GM23338 (cell line): ENCODE results near the gene LETMD1. TPM values are rescaled to one million over a fixed set of nuclear protein-coding genes. Genes with fewer than 3 reads are reported as not detected.
A peak's percentile ranks its signal among the peaks of the same experiment; 100 is the strongest.

Experiments
- ATAC-seq: fragments of 200-7000 bp; cut with Tn5 transposase; 3 replicates; pipeline ENCODE4 v1.9.1; 2020
- DNase-seq: peaks from one replicate; pipeline ENCODE4 v3.0.0-alpha.2; 2015; ENCODE audit warnings: low spot score
- H2AFZ ChIP-seq: fragments of 200-600 bp; sonication (generic); 2 replicates; pipeline ENCODE4 v1.8.0; 2016; ENCODE audit warnings: antibody characterized with exemption, mild to moderate bottlenecking, moderate library complexity
- H3F3A ChIP-seq: fragments of 200-600 bp; sonication (generic); replicated peaks from 2 replicates; pipeline ENCODE4 v1.8.0; 2017; ENCODE audit warnings: antibody characterized with exemption, mixed run types, low read depth
- H3K27ac ChIP-seq: fragments of 200-600 bp; sonication (generic); 2 replicates; pipeline ENCODE4 v1.6.1; 2016; ENCODE audit warnings: low read depth
- H3K27me3 ChIP-seq: fragments of 200-600 bp; sonication (generic); 2 replicates; pipeline ENCODE4 v1.8.0; 2016; ENCODE audit warnings: mild to moderate bottlenecking, mixed run types, moderate library complexity; ENCODE audit not compliant: insufficient read depth
- H3K36me3 ChIP-seq: fragments of 200-600 bp; sonication (generic); 2 replicates; pipeline ENCODE4 v1.8.0; 2016; ENCODE audit warnings: mild to moderate bottlenecking; ENCODE audit not compliant: insufficient read depth
- H3K4me1 ChIP-seq: fragments of 200-600 bp; sonication (generic); 2 replicates; pipeline ENCODE4 v1.8.0; 2016; ENCODE audit warnings: mild to moderate bottlenecking, moderate library complexity; ENCODE audit not compliant: insufficient read depth
- H3K4me2 ChIP-seq: fragments of 200-600 bp; sonication (generic); 2 replicates; pipeline ENCODE4 v1.7.1; 2017; ENCODE audit warnings: mixed run types
- H3K4me3 ChIP-seq: fragments of 200-600 bp; sonication (generic); 2 replicates; pipeline ENCODE4 v1.6.1; 2016; ENCODE audit warnings: mixed run types
- H3K79me2 ChIP-seq: fragments of 200-600 bp; sonication (generic); replicated peaks from 2 replicates; pipeline ENCODE4 v1.8.0; 2017; ENCODE audit warnings: mild to moderate bottlenecking; ENCODE audit not compliant: insufficient read depth
- H3K9me2 ChIP-seq: fragments of 200-600 bp; sonication (generic); 2 replicates; pipeline ENCODE4 v1.8.0; 2017; ENCODE audit not compliant: insufficient read depth
- H4K20me1 ChIP-seq: fragments of 200-600 bp; sonication (generic); replicated peaks from 2 replicates; pipeline ENCODE4 v1.8.0; 2017; ENCODE audit warnings: mild to moderate bottlenecking; ENCODE audit not compliant: insufficient read depth
- H3K27ac Mint-ChIP-seq: 2 replicates; pipeline ENCODE4 v1.8.0; 2020; ENCODE audit warnings: inconsistent platforms, mild to moderate bottlenecking, moderate library complexity, mixed read lengths
- H3K27me3 Mint-ChIP-seq: 3 replicates; pipeline ENCODE4 v1.8.0; 2022; ENCODE audit warnings: low read depth, mild to moderate bottlenecking, moderate library complexity, mixed read lengths, inconsistent platforms; ENCODE audit not compliant: insufficient read depth, poor library complexity
- H3K36me3 Mint-ChIP-seq: 3 replicates; pipeline ENCODE4 v1.8.0; 2021; ENCODE audit warnings: low read depth, mild to moderate bottlenecking, inconsistent platforms, moderate library complexity, mixed read lengths
- H3K4me1 Mint-ChIP-seq: 3 replicates; pipeline ENCODE4 v1.8.0; 2020; ENCODE audit warnings: mild to moderate bottlenecking, inconsistent platforms, mixed read lengths
- H3K4me3 Mint-ChIP-seq: 3 replicates; pipeline ENCODE4 v1.8.0; 2021; ENCODE audit warnings: moderate library complexity, mild to moderate bottlenecking, inconsistent platforms, mixed read lengths
- H3K9me3 Mint-ChIP-seq: 3 replicates; pipeline ENCODE4 v1.8.0; 2020; ENCODE audit warnings: moderate library complexity, mild to moderate bottlenecking, inconsistent platforms, mixed read lengths
- CREB1 ChIP-seq: fragments of 250-450 bp; sonication (Bioruptor Pico); IDR thresholded peaks from 2 replicates; pipeline ENCODE4 v1.5.0; 2020; ENCODE audit warnings: low read depth, mild to moderate bottlenecking, moderate library complexity
- JUNB ChIP-seq: IDR thresholded peaks from one replicate; pipeline ENCODE4 v1.6.1; 2016; ENCODE audit warnings: antibody characterized with exemption; ENCODE audit not compliant: unreplicated experiment
- POLR2AphosphoS5 ChIP-seq: IDR thresholded peaks from 2 replicates; pipeline ENCODE4 v1.6.1; 2016; ENCODE audit warnings: antibody characterized with exemption, low read depth
- STAT1 ChIP-seq: IDR thresholded peaks from one replicate; pipeline ENCODE4 v1.6.1; 2016; ENCODE audit warnings: antibody characterized with exemption; ENCODE audit not compliant: unreplicated experiment
- ZNF114 ChIP-seq: fragments of 250-450 bp; sonication (Bioruptor Pico); IDR thresholded peaks from 2 replicates; pipeline ENCODE4 v1.5.0; 2020; ENCODE audit warnings: mild to moderate bottlenecking, moderate library complexity
- polyA plus RNA-seq: library from polyadenylated mRNA; unstranded; fragments of >200 nt; fragmentation: Nextera tagmentation; extraction: Ambion mirVana; gene quantifications from 2 replicates; pipeline ENCODE4 v1.2.1, GENCODE V29; 2016
- total RNA-seq: library from RNA; depleted of rRNA; stranded (reverse); fragments of >200 nt; shearing (Covaris generic); gene quantifications from 2 replicates; pipeline ENCODE4 v1.2.3, GENCODE V29; 2014
- TF ChIP-seq, protein P1 (sequence below): IDR thresholded peaks from 2 replicates; pipeline ENCODE4 v1.6.1; 2016; ENCODE audit warnings: antibody characterized with exemption
- TF ChIP-seq, protein P2 (sequence below): IDR thresholded peaks from one replicate; pipeline ENCODE4 v1.6.1; 2018; ENCODE audit warnings: antibody characterized with exemption; ENCODE audit not compliant: unreplicated experiment
- TF ChIP-seq, protein P3 (sequence below), 2 experiments: fragments of 200-600 bp in 1 of 2; sonication (generic) in 1 of 2; conservative IDR thresholded peaks; 2 replicates each; pipeline versions ENCODE4 v1.5.1 to v1.6.1; 2016 to 2017; ENCODE audit warnings: antibody characterized with exemption in 2 of 2, low read depth in 2 of 2, mild to moderate bottlenecking in 2 of 2, moderate library complexity in 1 of 2

LETMD1 gene
- total and polyA plus RNA-seq, 2 experiments from 2014 or later, result 15.7 to 29.9 TPM

DNA sequence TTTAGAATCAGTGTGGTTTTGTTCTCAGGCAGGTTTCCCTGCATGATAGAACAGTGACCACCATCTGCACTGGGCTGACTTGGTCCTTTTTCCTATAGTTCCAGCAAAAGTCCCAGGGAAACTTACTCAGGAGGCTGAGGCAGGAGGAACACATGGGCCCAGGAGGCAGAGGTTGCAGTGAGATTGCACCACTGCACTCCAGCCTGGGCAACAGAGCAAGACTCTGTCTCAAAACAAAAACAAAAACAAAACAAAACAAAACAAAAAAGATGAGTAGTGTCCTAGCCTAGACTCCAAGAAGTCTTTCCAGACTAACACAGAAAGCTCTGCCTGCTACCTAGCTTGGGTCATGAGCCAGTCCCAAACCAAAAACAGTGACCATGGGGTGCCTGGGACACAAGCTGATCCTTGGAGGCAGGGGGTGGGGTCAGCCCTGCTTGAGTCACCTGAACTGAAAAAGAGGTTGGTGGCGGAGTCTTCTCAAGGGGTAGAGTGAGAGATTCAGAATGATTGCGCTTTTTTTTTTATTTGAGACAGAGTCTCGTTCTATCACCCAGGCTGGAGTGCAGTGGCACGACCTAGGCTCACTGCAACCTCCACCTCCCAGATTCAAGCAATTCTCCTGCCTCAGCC is 14.6 kb upstream of the LETMD1 start:
- Mint-ChIP-seq H3K4me1 (peaks cover 4% of the 10 kb centered on the region), H3K27me3 (no peaks in the 10 kb centered on the region), H3K27ac (no peak overlapping the region), H3K4me3 (no peak overlapping the region), H3K9me3 (no peaks in the 10 kb centered on the region), H3K36me3 (no peaks in the 10 kb centered on the region)
- Histone ChIP-seq H3K4me2 (no peak overlapping the region), H3K79me2 (no peaks in the 10 kb centered on the region), H4K20me1 (no peaks in the 10 kb centered on the region), H3K27ac (no peak overlapping the region), H3F3A (no peaks in the 10 kb centered on the region), H3K27me3 (no peaks in the 10 kb centered on the region), H3K4me1 (peaks cover 9% of the 10 kb centered on the region; the same call in 1 of the 2 replicates), H3K36me3 (no peaks in the 10 kb centered on the region), H3K4me3 (no peak overlapping the region), H3K9me2 (no peaks in the 10 kb centered on the region), H2AFZ (peak overlapping the region; percentile 47)
- TF ChIP-seq, protein P1, sequence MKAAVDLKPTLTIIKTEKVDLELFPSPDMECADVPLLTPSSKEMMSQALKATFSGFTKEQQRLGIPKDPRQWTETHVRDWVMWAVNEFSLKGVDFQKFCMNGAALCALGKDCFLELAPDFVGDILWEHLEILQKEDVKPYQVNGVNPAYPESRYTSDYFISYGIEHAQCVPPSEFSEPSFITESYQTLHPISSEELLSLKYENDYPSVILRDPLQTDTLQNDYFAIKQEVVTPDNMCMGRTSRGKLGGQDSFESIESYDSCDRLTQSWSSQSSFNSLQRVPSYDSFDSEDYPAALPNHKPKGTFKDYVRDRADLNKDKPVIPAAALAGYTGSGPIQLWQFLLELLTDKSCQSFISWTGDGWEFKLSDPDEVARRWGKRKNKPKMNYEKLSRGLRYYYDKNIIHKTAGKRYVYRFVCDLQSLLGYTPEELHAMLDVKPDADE, result no peak
- TF ChIP-seq, protein P2, sequence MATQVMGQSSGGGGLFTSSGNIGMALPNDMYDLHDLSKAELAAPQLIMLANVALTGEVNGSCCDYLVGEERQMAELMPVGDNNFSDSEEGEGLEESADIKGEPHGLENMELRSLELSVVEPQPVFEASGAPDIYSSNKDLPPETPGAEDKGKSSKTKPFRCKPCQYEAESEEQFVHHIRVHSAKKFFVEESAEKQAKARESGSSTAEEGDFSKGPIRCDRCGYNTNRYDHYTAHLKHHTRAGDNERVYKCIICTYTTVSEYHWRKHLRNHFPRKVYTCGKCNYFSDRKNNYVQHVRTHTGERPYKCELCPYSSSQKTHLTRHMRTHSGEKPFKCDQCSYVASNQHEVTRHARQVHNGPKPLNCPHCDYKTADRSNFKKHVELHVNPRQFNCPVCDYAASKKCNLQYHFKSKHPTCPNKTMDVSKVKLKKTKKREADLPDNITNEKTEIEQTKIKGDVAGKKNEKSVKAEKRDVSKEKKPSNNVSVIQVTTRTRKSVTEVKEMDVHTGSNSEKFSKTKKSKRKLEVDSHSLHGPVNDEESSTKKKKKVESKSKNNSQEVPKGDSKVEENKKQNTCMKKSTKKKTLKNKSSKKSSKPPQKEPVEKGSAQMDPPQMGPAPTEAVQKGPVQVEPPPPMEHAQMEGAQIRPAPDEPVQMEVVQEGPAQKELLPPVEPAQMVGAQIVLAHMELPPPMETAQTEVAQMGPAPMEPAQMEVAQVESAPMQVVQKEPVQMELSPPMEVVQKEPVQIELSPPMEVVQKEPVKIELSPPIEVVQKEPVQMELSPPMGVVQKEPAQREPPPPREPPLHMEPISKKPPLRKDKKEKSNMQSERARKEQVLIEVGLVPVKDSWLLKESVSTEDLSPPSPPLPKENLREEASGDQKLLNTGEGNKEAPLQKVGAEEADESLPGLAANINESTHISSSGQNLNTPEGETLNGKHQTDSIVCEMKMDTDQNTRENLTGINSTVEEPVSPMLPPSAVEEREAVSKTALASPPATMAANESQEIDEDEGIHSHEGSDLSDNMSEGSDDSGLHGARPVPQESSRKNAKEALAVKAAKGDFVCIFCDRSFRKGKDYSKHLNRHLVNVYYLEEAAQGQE, result no peak
- TF ChIP-seq JUNB, result no peak
- no peak for TF ChIP-seq STAT1
- TF ChIP-seq ZNF114 (CRISPR knock-in tag), result no peak
- ATAC-seq (peak; percentile 36; the same call in 1 of the 3 replicates), DNase-seq (no peak)

DNA sequence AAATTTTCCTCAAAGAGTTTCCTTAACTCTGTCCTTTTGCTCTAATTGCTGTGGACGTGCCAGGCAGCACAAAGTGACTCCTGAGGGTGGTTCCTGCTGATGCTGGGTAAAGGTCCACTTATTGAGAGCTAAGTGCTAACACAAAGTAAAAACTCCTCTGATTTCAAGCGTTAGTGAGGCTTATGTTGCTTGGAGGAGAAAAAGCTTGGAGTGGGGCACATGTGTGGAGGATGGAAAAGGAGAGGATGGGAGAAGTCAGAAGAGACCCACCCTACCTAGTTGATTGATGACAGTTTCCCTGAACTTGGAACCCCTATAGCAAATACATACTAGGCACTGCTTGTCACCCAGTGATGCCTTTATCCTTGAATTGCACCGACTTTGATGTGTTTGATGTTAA is 11.8 kb upstream of the LETMD1 start:
- TF ChIP-seq, protein P1, result no peak
- TF ChIP-seq, protein P3, sequence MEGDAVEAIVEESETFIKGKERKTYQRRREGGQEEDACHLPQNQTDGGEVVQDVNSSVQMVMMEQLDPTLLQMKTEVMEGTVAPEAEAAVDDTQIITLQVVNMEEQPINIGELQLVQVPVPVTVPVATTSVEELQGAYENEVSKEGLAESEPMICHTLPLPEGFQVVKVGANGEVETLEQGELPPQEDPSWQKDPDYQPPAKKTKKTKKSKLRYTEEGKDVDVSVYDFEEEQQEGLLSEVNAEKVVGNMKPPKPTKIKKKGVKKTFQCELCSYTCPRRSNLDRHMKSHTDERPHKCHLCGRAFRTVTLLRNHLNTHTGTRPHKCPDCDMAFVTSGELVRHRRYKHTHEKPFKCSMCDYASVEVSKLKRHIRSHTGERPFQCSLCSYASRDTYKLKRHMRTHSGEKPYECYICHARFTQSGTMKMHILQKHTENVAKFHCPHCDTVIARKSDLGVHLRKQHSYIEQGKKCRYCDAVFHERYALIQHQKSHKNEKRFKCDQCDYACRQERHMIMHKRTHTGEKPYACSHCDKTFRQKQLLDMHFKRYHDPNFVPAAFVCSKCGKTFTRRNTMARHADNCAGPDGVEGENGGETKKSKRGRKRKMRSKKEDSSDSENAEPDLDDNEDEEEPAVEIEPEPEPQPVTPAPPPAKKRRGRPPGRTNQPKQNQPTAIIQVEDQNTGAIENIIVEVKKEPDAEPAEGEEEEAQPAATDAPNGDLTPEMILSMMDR (conservative IDR thresholded peaks at IDR 0.05; ENCODE audit: low read depth in 2 of 2), result no peak
- TF ChIP-seq CREB1, result no peak
- TF ChIP-seq POLR2AphosphoS5, result no peak
- no peak for TF ChIP-seq JUNB
- Mint-ChIP-seq H3K4me1 (no peaks in the 10 kb centered on the region), H3K36me3 (no peaks in the 10 kb centered on the region), H3K4me3 (no peak overlapping the region), H3K27me3 (no peaks in the 10 kb centered on the region), H3K9me3 (no peaks in the 10 kb centered on the region), H3K27ac (no peak overlapping the region)
- Histone ChIP-seq H4K20me1 (no peaks in the 10 kb centered on the region), H3K9me2 (no peaks in the 10 kb centered on the region), H3K36me3 (no peaks in the 10 kb centered on the region), H3K79me2 (no peaks in the 10 kb centered on the region), H2AFZ (no peak overlapping the region), H3K27me3 (no peaks in the 10 kb centered on the region), H3K4me3 (no peak overlapping the region), H3K27ac (no peak overlapping the region), H3F3A (no peaks in the 10 kb centered on the region), H3K4me1 (no peaks in the 10 kb centered on the region), H3K4me2 (no peak overlapping the region)
- no peak for ATAC-seq
- no peak for DNase-seq
